Measurements from ENCODE around the gene ZNF10. TPM values are rescaled to one million over a fixed set of nuclear protein-coding genes. Genes with fewer than 3 reads are reported as not detected.

Gene ZNF10
- 20.0 and 20.9 TPM in 2 replicates for total RNA-seq
- total RNA-seq (2013), result 18.5 TPM
- polyA plus RNA-seq, result 5.2 and 26.7 TPM in 2 replicates
- 47.9 and 70.0 TPM in 2 replicates for polyA minus RNA-seq

DNA sequence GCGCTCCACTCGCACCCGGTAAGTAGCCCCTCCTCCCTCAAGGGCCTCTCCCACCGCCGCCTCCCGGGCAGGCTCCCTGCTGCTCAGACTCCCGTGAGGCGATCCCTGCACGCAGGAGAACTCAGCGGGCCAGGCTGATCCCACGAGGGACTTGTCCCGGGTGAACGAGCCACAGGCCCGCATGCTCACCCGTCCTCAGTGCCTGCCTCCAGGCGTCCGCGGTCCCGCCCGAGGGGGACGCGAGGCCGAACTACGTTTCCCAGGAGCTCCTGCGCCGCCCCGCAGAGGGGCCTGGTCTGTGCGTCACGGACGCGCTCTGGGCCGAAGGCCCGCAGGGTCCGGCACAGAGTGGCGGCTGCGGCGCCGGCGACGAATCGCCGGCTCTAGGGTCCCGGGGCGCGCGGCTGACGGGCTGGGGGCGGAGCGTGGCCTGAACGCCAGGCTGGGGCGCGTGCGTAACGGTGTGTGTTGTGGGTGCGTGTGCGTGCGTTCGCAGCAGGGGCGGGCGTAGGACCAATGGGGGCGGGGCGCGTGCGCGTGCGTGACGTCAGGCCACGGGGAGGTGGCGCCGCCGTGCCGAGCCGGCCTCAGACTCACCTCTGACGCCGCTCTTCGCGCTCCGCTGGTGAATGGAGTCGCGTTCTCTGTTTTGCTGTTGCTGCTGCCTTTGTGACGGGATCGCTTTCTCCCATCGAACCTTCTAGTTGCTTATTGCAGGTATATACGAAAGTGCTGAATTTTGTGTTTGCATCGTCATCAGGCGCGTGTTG is at the start of gene ZNF10, which contains the start of gene ZNF891:
ZNF10 (plus strand) TSS at position 590 of the 770 bp plus-strand sequence. CDS start 13,866 bp downstream, outside the sequence.
ZNF891 (minus strand) TSS at position 237 of the 770 bp plus-strand sequence. CDS start 8,356 bp downstream, outside the sequence.
- WGBS (ENCODE audit: insufficient coverage), result under 1% methylated on average over 80 of the region's 87 CpGs
- H3K4me1 ChIP-seq (ENCODE audit: control insufficient read depth in 2 of 2, insufficient read depth in 2 of 2, low read length in 2 of 2), result peaks cover 4 to 13% of the 10 kb centered on the region in 2 donors
- peak; percentile 99 for DNase-seq
- H3K9me3 ChIP-seq (ENCODE audit: control extremely low read depth in 1 of 3, control insufficient read depth in 2 of 3, insufficient read depth in 1 of 3, low read length in 2 of 3), result peaks cover 8 to 60% (median 53%) of the 10 kb centered on the region in 3 donors
- Mint-ChIP-seq H3K4me1 (peaks cover 18% of the 10 kb centered on the region), H3K27me3 (no peaks in the 10 kb centered on the region), H3K27ac (peak within 1 kb of the TSS; percentile 100), H3K9me3 (ENCODE audit: insufficient read depth) (peaks cover 18% of the 10 kb centered on the region), H3K4me3 (peak within 1 kb of the TSS; percentile 100)
- H3K4me2 ChIP-seq (replicated peaks; ENCODE audit: low read depth, low read length, poor library complexity, severe bottlenecking), result peak within 1 kb of the TSS; percentile 90
- peak within 1 kb of the TSS; percentile 92 for H2AFZ ChIP-seq (ENCODE audit: insufficient read depth, low read depth, low read length, poor library complexity, severe bottlenecking)
- H3K36me3 ChIP-seq (replicated peaks in 1 of 2; ENCODE audit: control extremely low read depth in 1 of 2, control insufficient read depth in 1 of 2, extremely low read depth in 1 of 2, insufficient read depth in 2 of 2, low read length in 1 of 2), result peaks cover 0 to 8% of the 10 kb centered on the region in 2 experiments
- peak; percentile 85 for ATAC-seq (ENCODE audit: low read depth)
- H3K9ac ChIP-seq (ENCODE audit: low read length), result peak within 1 kb of the TSS; percentile 88
- H3K27ac ChIP-seq (ENCODE audit: low read length in 2 of 2), result peak within 1 kb of the TSS; percentile 98 to 99
- peak within 1 kb of the TSS; percentile 66 to 86 (median 77) for H3K4me3 ChIP-seq (ENCODE audit: control extremely low read depth in 1 of 5, extremely low read depth in 1 of 5, insufficient read depth in 1 of 5, low read depth in 2 of 5, low read length in 4 of 5)
- no peaks in the 10 kb centered on the region for H3K27me3 ChIP-seq (replicated peaks in 1 of 4; ENCODE audit: control extremely low read depth in 1 of 4, control insufficient read depth in 3 of 4, insufficient read depth in 4 of 4, low read length in 3 of 4)
- TF ChIP-seq EZH2 (IDR thresholded peaks at IDR 0.05; ENCODE audit: borderline replicate concordance, insufficient read depth, low read depth, low read length, poor library complexity, severe bottlenecking), result no peak
- CTCF ChIA-PET, result no interaction called here
- no peaks in the 10 kb centered on the region for H4K20me1 ChIP-seq (ENCODE audit: control insufficient read depth, insufficient read depth, low read length, poor library complexity, severe bottlenecking)
- intact Hi-C loops (cut with micrococcal nuclease), result loop anchor here (1.0 to 5.0 kb wide), 9 partner anchors 50 to 358 kb away; partner anchors contain the start of genes CHFR, GOLGA3, ZNF140 and ZNF26
- peaks cover 51% of the 10 kb centered on the region for H3K79me2 ChIP-seq (ENCODE audit: control insufficient read depth, insufficient read depth, low read length)
- POLR2A ChIA-PET, result interaction anchor here (0.5 to 1.6 kb wide), 7 partner anchors 26 to 311 kb away, joined by 3 to 12 read pairs (median 3); partner anchors contain the start of genes ZNF26 and ZNF605

DNA sequence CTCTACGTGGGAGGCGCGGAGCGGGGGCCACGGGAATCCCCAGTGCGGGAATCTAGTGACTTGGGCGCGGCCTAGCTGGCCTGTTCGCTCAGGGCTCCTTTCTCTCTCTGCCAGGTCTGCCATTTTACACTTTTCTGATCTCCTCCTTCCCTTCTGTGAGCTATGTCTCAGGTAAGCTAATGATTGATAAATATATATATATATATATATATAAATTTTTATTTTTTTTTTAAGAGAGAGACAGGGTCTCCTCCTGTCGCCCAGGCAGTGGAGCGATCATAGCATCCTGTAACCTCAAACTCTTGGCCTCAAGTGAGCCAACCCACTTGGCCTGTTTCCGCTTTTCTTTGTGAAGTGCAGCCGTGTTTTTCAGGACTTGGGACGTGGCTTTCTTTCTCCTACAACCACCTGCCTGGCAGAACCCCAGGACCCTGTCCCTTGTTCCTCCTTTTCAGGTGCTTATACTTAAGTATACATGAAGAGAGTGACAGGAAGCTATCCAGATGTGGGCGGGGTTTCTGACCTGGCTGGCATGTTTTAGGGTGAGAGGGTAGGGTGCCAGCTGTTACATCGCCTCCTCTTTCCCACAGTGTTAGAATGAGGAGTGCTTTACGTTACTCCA is 49.2 kb upstream of the ZNF10 start:
- intact Hi-C loops (cut with micrococcal nuclease), result no loop called here
- H3K4me1 Mint-ChIP-seq, result peaks cover 8% of the 10 kb centered on the region
- Histone ChIP-seq H4K20me1 (ENCODE audit: control insufficient read depth, insufficient read depth, low read length, poor library complexity, severe bottlenecking) (no peaks in the 10 kb centered on the region), H3K27ac (ENCODE audit: low read length in 2 of 2) (peak overlapping the region; percentile 99), H3K36me3 (replicated peaks in 1 of 2; ENCODE audit: control extremely low read depth in 1 of 2, control insufficient read depth in 1 of 2, extremely low read depth in 1 of 2, insufficient read depth in 2 of 2, low read length in 1 of 2) (peaks cover 17 to 35% of the 10 kb centered on the region in 2 experiments), H3K79me2 (ENCODE audit: control insufficient read depth, insufficient read depth, low read length) (peaks cover 12% of the 10 kb centered on the region), H3K9ac (ENCODE audit: low read length) (peak overlapping the region; percentile 98), H3K27me3 (replicated peaks in 1 of 4; ENCODE audit: control extremely low read depth in 1 of 4, control insufficient read depth in 3 of 4, insufficient read depth in 4 of 4, low read length in 3 of 4) (no peaks in the 10 kb centered on the region), H3K4me1 (ENCODE audit: control insufficient read depth in 2 of 2, insufficient read depth in 2 of 2, low read length in 2 of 2) (peaks cover 12 to 15% of the 10 kb centered on the region in 2 donors), H2AFZ (ENCODE audit: insufficient read depth, low read depth, low read length, poor library complexity, severe bottlenecking) (peak overlapping the region; percentile 84), H3K4me2 (replicated peaks; ENCODE audit: low read depth, low read length, poor library complexity, severe bottlenecking) (peak overlapping the region; percentile 81), H3K4me3 (ENCODE audit: control extremely low read depth in 1 of 5, extremely low read depth in 1 of 5, insufficient read depth in 1 of 5, low read depth in 2 of 5, low read length in 4 of 5) (peak overlapping the region; percentile 28 to 95 (median 84)), H3K9me3 (ENCODE audit: control extremely low read depth in 1 of 3, control insufficient read depth in 2 of 3, insufficient read depth in 1 of 3, low read length in 2 of 3) (peaks cover 30 to 76% (median 62%) of the 10 kb centered on the region in 3 donors)
- CTCF ChIA-PET, result no interaction called here
- no peaks in the 10 kb centered on the region for H3K27me3 Mint-ChIP-seq
- ATAC-seq (ENCODE audit: low read depth) (no peak), DNase-seq (peak; percentile 47)
- POLR2A ChIA-PET, result interaction anchor here (0.6 to 0.8 kb wide), 4 partner anchors 23 to 250 kb away, joined by 3 to 5 read pairs (median 3); partner anchors contain the start of gene ZNF268
- H3K27ac Mint-ChIP-seq, result no peak overlapping the region
- WGBS (ENCODE audit: insufficient coverage), result 15% methylated on average over 10 of the region's 17 CpGs
- no peak overlapping the region for H3K4me3 Mint-ChIP-seq
- peaks cover 27% of the 10 kb centered on the region for H3K9me3 Mint-ChIP-seq (ENCODE audit: insufficient read depth)
- no peak for TF ChIP-seq EZH2 (IDR thresholded peaks at IDR 0.05; ENCODE audit: borderline replicate concordance, insufficient read depth, low read depth, low read length, poor library complexity, severe bottlenecking)
- TF ChIP-seq, protein P1, sequence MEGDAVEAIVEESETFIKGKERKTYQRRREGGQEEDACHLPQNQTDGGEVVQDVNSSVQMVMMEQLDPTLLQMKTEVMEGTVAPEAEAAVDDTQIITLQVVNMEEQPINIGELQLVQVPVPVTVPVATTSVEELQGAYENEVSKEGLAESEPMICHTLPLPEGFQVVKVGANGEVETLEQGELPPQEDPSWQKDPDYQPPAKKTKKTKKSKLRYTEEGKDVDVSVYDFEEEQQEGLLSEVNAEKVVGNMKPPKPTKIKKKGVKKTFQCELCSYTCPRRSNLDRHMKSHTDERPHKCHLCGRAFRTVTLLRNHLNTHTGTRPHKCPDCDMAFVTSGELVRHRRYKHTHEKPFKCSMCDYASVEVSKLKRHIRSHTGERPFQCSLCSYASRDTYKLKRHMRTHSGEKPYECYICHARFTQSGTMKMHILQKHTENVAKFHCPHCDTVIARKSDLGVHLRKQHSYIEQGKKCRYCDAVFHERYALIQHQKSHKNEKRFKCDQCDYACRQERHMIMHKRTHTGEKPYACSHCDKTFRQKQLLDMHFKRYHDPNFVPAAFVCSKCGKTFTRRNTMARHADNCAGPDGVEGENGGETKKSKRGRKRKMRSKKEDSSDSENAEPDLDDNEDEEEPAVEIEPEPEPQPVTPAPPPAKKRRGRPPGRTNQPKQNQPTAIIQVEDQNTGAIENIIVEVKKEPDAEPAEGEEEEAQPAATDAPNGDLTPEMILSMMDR (IDR thresholded peaks at IDR 0.05), result no peak

Data from B cell (primary cell).